ENCODE data around the gene RBBP8.

Gene RBBP8

GRCh38 chr18:22921772-22922171 lies 11.4 kb upstream of the RBBP8 start:
- Histone ChIP-seq H2AFZ (ENCODE audit: low read depth, low read length) (no peak overlapping the region), H3K4me2 (ENCODE audit: insufficient read depth, low read length) (no peak overlapping the region), H3K36me3 (ENCODE audit: insufficient read depth, low read length) (no peaks in the 10 kb centered on the region), H3K27me3 (ENCODE audit: insufficient read depth, low read length, poor library complexity) (no peaks in the 10 kb centered on the region), H4K20me1 (ENCODE audit: insufficient read depth, low read length) (no peaks in the 10 kb centered on the region), H3K79me2 (ENCODE audit: insufficient read depth, low read length) (no peaks in the 10 kb centered on the region), H3K9me3 (ENCODE audit: insufficient read depth, low read length, severe bottlenecking) (no peaks in the 10 kb centered on the region), H3K9ac (ENCODE audit: low read depth, low read length) (no peak overlapping the region), H3K4me1 (ENCODE audit: insufficient read depth, low read length) (no peaks in the 10 kb centered on the region), H3K27ac (ENCODE audit: low read length) (no peak overlapping the region), H3K4me3 (ENCODE audit: low read depth in 1 of 2, low read length in 2 of 2) (no peak overlapping the region)
- ATAC-seq (ENCODE audit: insufficient read depth, low read depth), result no peak
- no peak for DNase-seq
- TF ChIP-seq EZH2 (IDR thresholded peaks at IDR 0.05; ENCODE audit: borderline replicate concordance, low read depth, low read length, severe bottlenecking) (no peak), CTCF (IDR thresholded peaks at IDR 0.05; ENCODE audit: borderline replicate concordance, extremely low read depth, low read length, poor library complexity, severe bottlenecking) (no peak)

GRCh38 chr18:22924589-22924988 lies 8.5 kb upstream of the RBBP8 start:
- H3K27me3 ChIP-seq (ENCODE audit: insufficient read depth, low read length, poor library complexity), result no peaks in the 10 kb centered on the region

GRCh38 chr18:22926454-22926853 lies 6.7 kb upstream of the RBBP8 start:
- H2AFZ ChIP-seq (ENCODE audit: low read depth, low read length), result no peak overlapping the region
- ATAC-seq (ENCODE audit: insufficient read depth, low read depth) (no peak), DNase-seq (no peak)
- no peaks in the 10 kb centered on the region for H3K27me3 ChIP-seq (ENCODE audit: insufficient read depth, low read length, poor library complexity)
- H3K4me1 ChIP-seq (ENCODE audit: insufficient read depth, low read length), result no peaks in the 10 kb centered on the region
- H3K79me2 ChIP-seq (ENCODE audit: insufficient read depth, low read length), result no peaks in the 10 kb centered on the region
- H3K9ac ChIP-seq (ENCODE audit: low read depth, low read length), result no peak overlapping the region
- H3K4me2 ChIP-seq (ENCODE audit: insufficient read depth, low read length), result no peak overlapping the region
- no peaks in the 10 kb centered on the region for H3K9me3 ChIP-seq (ENCODE audit: insufficient read depth, low read length, severe bottlenecking)
- TF ChIP-seq CTCF (IDR thresholded peaks at IDR 0.05; ENCODE audit: borderline replicate concordance, extremely low read depth, low read length, poor library complexity, severe bottlenecking) (no peak), EZH2 (IDR thresholded peaks at IDR 0.05; ENCODE audit: borderline replicate concordance, low read depth, low read length, severe bottlenecking) (no peak)
- H3K4me3 ChIP-seq (ENCODE audit: low read depth in 1 of 2, low read length in 2 of 2), result no peak overlapping the region
- H4K20me1 ChIP-seq (ENCODE audit: insufficient read depth, low read length), result no peaks in the 10 kb centered on the region
- H3K27ac ChIP-seq (ENCODE audit: low read length), result no peak overlapping the region
- H3K36me3 ChIP-seq (ENCODE audit: insufficient read depth, low read length), result no peaks in the 10 kb centered on the region

More at GRCh38 chr18:22924589-22924988, 8.5 kb upstream of the RBBP8 start:
- Histone ChIP-seq H2AFZ (ENCODE audit: low read depth, low read length) (no peak overlapping the region), H3K4me1 (ENCODE audit: insufficient read depth, low read length) (no peaks in the 10 kb centered on the region), H3K4me3 (ENCODE audit: low read depth in 1 of 2, low read length in 2 of 2) (no peak overlapping the region), H3K4me2 (ENCODE audit: insufficient read depth, low read length) (no peak overlapping the region), H3K79me2 (ENCODE audit: insufficient read depth, low read length) (no peaks in the 10 kb centered on the region), H3K9ac (ENCODE audit: low read depth, low read length) (no peak overlapping the region), H4K20me1 (ENCODE audit: insufficient read depth, low read length) (no peaks in the 10 kb centered on the region), H3K27ac (ENCODE audit: low read length) (no peak overlapping the region), H3K9me3 (ENCODE audit: insufficient read depth, low read length, severe bottlenecking) (no peaks in the 10 kb centered on the region), H3K36me3 (ENCODE audit: insufficient read depth, low read length) (no peaks in the 10 kb centered on the region)
- DNase-seq (no peak), ATAC-seq (ENCODE audit: insufficient read depth, low read depth) (no peak)
- TF ChIP-seq CTCF (IDR thresholded peaks at IDR 0.05; ENCODE audit: borderline replicate concordance, extremely low read depth, low read length, poor library complexity, severe bottlenecking) (no peak), EZH2 (IDR thresholded peaks at IDR 0.05; ENCODE audit: borderline replicate concordance, low read depth, low read length, severe bottlenecking) (no peak)

- Histone ChIP-seq H3K9me3 (ENCODE audit: insufficient read depth, low read length, severe bottlenecking) (no peaks in the 10 kb centered on the region), H3K4me1 (ENCODE audit: insufficient read depth, low read length) (peaks cover 13% of the 10 kb centered on the region), H4K20me1 (ENCODE audit: insufficient read depth, low read length) (no peaks in the 10 kb centered on the region), H3K36me3 (ENCODE audit: insufficient read depth, low read length) (no peaks in the 10 kb centered on the region), H2AFZ (ENCODE audit: low read depth, low read length) (no peak overlapping the region), H3K4me2 (ENCODE audit: insufficient read depth, low read length) (no peak overlapping the region), H3K27me3 (ENCODE audit: insufficient read depth, low read length, poor library complexity) (no peaks in the 10 kb centered on the region), H3K4me3 (ENCODE audit: low read depth in 1 of 2, low read length in 2 of 2) (no peak overlapping the region), H3K9ac (ENCODE audit: low read depth, low read length) (no peak overlapping the region), H3K79me2 (ENCODE audit: insufficient read depth, low read length) (no peaks in the 10 kb centered on the region; the same call in 1 of the 2 replicates), H3K27ac (ENCODE audit: low read length) (no peak overlapping the region)
- ATAC-seq (ENCODE audit: insufficient read depth, low read depth) (no peak), DNase-seq (no peak)
- no peak for TF ChIP-seq EZH2 (IDR thresholded peaks at IDR 0.05; ENCODE audit: borderline replicate concordance, low read depth, low read length, severe bottlenecking)
- no peak for TF ChIP-seq CTCF (IDR thresholded peaks at IDR 0.05; ENCODE audit: borderline replicate concordance, extremely low read depth, low read length, poor library complexity, severe bottlenecking)
Observed at GRCh38 chr18:22928339-22928738, 4.8 kb upstream of the RBBP8 start.

Data from DND-41 (cell line).